Activated CD4-positive, alpha-beta T cell treated with anti-CD3 and anti-CD28 coated beads, Interleukin-2, amount 50 U/mL, for 4 hours (primary cell): ENCODE measurements around the gene OR4K2.
"Not testable (repeated sequence)": the region's sequence is repeated elsewhere in the genome, so short reads cannot be mapped to it uniquely, and the experiment has no call there.

Experiments used
- DNase-seq, 2 experiments: peaks; one replicate each; pipeline ENCODE4 v3.0.0-alpha.2; 2020

Gene OR4K2, protein sequence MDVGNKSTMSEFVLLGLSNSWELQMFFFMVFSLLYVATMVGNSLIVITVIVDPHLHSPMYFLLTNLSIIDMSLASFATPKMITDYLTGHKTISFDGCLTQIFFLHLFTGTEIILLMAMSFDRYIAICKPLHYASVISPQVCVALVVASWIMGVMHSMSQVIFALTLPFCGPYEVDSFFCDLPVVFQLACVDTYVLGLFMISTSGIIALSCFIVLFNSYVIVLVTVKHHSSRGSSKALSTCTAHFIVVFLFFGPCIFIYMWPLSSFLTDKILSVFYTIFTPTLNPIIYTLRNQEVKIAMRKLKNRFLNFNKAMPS

DNA sequence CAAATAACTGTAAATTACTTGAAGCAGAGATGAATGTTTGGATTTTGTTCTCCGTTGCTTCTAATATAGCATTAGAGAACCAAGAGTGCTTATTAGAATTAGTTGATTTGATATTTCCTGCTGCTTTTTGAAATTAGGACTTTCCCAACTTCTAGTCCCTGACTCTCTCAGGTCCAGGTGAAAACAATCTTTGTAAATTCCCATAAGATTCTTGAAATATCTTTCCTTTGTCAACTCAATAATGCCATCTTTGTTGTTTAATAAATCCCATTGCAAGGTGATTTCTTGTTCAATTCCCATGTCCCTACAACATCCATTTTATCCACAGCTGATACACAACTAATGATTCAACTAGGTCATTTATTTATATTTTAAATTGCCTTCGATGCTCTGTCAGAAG, at the start of gene OR4K2:
Gene OR4K2, plus strand, starts transcription at position 301 of the 400 bp plus-strand sequence. CDS start 1,126 bp downstream, outside the sequence.
- no peak for DNase-seq

DNA sequence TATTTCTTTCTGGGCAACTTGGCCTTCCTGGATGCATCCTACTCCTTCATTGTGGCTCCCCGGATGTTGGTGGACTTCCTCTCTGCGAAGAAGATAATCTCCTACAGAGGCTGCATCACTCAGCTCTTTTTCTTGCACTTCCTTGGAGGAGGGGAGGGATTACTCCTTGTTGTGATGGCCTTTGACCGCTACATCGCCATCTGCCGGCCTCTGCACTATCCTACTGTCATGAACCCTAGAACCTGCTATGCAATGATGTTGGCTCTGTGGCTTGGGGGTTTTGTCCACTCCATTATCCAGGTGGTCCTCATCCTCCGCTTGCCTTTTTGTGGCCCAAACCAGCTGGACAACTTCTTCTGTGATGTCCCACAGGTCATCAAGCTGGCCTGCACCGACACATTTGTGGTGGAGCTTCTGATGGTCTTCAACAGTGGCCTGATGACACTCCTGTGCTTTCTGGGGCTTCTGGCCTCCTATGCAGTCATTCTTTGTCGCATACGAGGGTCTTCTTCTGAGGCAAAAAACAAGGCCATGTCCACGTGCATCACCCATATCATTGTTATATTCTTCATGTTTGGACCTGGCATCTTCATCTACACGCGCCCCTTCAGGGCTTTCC, 47.2 kb upstream of the OR4K2 start:
- not testable (repeated sequence) for DNase-seq

DNA sequence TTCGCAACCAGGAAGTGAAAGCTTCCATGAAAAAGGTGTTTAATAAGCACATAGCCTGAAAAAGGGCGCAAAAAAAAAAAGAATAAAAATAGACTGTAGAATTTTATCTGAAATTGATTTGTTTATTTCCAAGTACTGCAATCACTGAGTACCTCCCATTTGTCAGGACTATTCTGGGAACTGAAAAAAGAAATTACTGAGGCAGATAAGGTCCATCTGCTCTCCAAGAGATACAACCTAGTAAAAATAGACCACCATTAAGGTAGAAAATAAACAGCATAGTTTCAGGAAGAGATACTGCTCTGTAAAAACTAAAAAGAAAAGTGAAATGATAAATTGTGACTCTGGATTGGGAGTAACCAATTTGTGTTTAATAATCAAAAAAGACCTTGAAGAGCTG, 46.6 kb upstream of the OR4K2 start:
- no peak for DNase-seq

DNA sequence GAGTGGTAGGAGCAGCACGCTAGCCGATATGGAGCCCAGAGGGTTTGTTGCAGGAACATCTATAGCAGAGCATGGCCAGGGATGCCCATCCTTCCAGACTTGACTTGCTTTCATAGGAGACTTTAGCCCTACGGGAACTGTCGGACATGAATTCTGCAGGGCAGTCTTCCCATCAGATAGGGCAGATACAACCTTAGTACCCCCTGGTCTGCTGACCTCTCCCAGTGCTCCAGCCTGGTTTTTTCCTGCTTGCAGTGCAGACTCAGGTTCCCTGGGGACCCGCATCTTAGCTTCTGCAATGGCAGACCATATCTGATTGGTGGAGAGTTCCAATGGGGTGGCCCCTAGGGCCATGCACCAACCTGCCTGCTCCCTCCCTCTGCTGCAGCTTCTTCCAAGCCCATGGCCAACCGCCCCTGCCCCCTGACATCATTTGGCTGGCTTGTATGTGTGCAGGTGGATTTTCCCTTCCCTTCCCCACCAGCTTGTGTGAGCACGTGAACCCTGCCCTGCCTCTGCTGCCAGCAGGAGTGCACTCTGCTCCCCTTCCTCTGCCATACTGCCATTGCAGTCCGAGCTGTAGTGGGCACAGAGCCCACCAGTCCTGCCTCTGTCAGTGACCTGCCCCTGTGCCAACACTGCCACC, 40.6 kb upstream of the OR4K2 start:
- not testable (repeated sequence) for DNase-seq

DNA sequence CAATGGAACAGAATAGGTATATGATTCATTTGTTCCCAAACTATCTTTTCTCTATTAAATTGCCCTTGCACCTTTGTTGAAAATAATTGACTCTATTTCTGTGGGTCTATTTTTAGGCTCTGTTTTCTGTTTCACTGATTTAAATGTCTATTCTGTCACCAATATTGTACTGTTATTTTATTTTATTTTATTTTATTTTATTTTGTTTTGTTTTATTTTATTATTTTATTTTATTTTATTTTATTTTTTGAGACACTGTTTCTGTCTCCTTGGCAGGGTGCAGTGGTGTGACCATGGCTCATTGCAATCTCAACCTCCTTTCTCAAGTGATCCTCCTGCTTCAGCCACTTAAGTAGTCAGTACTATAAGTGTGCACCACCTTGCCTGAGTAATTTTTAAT, 36.5 kb upstream of the OR4K2 start:
- DNase-seq = no peak

DNA sequence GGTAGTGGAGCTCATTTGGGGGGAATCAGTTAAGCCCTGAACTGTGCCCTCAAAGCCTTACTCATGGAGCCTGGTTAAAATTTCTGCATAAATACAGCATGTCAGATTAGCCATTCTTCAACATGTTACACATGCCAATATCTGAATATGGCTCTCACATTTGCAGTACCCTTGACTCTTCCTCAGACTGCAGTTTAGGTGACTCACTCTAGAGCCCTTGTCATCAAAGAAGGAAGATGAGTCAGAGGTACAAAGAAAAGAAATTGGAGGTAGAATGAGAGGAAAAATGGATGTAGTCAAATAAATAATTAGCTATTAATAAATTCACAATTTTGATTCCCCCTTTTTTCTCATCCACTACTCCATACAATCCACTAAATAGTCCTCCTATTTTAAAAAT, 23.6 kb upstream of the OR4K2 start:
- no peak for DNase-seq

DNA sequence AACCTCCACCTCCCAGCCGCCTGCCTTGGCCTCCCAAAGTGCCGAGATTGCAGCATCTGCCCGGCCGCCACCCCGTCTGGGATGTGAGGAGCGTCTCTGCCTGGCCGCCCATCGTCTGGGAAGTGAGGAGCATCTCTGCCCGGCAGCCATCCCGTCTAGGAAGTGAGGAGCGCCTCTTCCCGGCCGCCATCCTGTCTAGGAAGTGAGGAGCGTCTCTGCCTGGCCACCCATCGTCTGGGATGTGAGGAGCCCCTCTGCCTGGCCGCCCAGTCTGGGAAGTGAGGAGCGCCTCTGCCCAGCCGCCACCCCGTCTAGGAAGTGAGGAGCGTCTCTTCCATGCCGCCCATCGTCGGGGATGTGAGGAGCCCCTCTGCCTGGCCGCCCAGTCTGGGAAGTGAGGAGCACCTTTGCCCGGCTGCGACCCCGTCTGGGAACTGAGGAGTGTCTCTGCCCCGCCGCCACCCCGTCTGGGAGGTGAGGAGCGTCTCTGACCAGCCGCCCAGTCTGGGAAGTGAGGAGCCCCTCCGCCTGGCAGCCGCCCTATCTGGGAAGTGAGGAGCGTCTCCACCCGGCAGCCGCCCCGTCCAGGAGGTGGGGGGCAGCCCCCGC, 8.8 kb upstream of the OR4K2 start:
- not testable (repeated sequence) for DNase-seq

DNA sequence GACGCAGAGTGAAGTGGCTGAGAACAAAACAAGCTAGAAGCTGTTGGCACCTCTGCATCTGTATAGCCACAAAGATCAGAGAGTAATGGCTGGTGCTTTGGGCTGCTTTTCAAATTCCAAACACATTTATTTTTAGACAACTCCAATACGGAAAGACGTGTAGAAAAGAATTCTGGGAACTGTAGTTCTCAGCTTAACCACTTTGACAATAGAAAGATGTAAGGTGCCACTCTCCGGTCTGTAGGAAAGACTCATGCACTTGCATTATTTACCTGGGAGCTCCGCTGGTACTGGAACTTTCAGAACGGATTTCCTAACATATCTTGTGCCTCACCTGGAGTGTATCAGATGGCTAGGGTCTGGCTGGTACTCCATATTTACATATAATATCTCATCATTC, 1.8 kb upstream of the OR4K2 start:
- DNase-seq = no peak

DNA sequence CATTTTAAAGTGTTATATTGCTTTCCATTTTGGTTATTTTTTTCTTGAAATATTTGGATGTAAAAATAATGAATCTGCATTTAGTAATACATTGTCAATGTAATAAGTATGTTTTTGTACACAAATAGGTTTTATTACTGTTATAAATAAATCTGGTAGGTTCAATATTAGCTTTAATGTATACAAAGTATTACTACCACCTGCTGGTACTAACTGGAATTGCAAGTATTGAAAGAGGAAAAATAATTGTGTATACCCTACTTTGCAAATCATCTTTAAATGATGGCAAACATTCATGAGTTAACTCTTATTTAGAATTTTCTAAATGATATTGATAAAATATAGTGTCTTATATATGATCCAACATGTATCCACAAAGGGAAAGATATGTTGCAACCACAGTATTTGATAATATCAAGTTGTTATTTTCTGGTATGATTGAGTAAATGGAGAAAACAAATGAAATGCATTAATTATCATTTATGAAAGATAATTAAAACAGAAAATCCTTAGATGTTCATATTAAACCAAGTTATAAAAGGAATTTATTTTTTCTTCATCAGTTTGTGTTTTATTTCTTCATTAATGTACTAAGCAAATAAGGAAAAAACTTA, 3.2 kb downstream of the OR4K2 start:
- no peak for DNase-seq

DNA sequence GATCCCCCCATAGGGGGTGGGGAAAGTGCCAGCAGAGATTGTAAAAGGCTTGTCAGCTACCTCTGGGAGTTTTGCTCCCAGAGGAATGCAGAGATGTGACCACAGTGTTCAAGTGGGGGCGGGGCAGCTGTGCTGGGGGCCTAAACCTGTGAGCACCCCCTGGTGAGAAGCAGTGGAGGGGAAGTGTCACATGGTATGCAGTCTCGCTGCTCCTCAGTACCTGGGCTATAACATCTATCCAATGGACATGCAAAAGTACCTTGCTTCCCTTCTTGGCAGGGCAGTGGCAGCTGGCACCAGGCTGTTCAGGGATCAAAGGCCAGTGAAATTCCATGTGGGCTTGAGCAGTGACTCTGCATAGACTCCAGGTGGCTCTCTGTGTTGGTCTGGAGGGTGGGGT, 20.3 kb downstream of the OR4K2 start:
- DNase-seq = no peak

DNA sequence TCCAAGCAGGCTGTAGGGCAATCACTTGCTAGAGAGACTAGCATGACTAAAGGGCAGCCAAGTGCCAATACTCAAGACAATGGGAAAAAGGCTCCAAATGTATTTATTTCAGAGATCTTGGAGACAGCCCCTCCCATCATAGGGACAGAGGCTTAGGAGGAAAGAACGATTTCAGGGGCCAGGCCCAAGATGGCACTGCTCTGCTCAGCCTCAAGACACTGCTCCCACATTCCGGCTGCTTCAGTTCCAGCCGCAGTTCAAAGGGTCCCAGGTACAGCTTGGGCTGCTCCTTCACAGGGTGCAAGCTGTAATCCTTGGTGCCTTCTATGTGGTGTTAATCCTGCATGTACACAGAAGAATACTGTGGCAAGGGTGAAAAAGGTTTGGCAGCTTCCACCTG, 26.1 kb downstream of the OR4K2 start:
- DNase-seq = no peak

DNA sequence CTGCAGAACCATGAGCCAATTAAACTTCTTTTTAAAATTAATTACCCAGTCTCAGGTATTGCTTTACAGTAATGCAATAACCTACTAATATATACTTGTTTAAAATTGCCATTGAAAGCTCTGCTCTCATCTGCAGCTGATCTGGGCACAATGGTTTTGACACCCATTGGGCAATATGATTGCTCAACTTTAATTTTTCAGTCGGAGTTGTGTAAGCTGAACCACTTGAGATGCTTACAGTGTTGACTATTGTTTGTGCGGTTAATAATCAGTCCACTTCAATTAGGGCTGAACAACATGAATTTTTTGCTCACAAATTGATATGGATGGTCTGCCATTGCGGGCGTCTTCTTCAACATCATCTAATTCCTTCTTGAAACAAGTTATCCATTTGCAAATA, 27.5 kb downstream of the OR4K2 start:
- DNase-seq = no peak

DNA sequence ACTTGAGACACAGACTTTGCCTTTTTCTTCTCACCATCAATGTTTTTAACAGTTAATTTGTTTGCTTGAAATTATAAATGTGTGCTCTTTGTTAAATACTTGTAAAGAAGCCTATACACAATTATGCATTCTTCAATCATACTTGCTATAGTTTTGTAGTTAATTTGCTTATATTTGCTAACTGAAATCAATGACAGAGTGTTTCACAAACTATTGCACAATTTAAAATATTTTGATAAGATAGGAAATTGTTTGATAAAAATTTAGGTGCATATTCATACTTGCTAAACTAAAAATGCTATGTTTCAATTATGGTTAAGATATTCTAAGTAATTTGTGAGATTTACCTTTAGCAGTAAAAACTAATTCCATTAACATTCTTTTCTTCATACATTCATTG, 31.7 kb downstream of the OR4K2 start:
- no peak for DNase-seq

DNA sequence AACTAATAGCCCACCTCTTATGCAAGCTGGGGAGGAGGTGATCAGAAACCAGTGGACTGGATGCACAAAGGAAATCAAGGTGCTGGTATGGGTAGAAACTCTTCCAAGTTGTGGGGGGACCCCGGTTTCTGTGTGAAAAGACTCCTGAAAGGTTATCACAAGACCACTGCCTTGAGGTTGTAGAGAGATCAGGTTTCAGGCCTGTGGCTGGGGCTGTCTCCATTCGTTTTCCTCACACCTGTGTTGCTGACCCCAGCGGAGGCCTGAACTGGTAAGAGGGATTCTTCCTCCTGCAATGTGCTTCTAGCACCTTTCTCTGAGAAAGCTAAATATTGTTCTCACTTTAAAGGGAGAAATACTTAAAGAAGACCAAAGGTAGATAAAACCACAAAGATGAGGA, 36.2 kb downstream of the OR4K2 start:
- no peak for DNase-seq

DNA sequence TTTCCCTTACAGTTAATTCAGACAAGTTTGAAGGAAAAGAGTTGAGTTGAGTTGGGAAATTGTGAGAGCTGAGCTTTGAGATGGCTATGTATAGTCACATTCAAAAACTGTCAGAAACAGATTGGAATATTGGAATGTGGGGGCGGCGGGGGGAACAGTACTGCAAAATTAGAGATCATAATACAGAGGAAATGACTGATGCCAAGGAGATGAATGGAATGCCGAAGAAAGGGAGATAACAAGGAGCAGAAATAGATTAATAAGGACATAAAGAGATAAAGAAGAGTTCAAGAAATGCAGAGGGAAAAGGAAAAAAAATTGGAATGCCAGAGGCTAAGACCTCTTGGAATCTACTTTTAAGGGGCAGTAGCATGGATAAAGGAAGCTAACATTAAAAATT, 42.3 kb downstream of the OR4K2 start:
- no peak for DNase-seq

DNA sequence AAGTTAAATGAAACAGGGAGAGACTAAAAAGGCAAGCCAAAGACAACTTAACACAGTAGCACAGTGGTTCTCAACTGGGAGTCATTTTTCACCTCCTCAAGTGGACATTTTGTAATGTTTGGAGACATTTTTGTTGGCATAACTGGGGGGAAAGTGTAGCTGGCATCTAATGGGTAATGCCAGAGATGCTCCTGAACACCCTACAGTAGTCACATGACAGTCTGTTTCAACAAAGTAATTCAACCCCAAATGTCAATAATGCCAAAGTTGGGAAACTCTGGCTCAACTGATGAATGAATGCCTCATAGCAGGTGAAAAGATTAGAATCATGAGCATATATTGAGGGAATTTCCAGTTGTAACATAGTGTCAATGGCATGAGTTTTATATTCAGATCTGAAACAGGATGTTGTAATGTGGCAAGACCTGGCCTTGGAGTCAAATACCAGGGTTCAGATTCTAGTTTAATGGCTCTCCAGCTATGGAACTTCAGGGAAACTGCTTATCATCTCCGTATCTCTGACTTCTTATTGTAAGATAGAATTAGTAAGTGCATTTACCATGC, 43.1 kb downstream of the OR4K2 start:
- DNase-seq = no peak

DNA sequence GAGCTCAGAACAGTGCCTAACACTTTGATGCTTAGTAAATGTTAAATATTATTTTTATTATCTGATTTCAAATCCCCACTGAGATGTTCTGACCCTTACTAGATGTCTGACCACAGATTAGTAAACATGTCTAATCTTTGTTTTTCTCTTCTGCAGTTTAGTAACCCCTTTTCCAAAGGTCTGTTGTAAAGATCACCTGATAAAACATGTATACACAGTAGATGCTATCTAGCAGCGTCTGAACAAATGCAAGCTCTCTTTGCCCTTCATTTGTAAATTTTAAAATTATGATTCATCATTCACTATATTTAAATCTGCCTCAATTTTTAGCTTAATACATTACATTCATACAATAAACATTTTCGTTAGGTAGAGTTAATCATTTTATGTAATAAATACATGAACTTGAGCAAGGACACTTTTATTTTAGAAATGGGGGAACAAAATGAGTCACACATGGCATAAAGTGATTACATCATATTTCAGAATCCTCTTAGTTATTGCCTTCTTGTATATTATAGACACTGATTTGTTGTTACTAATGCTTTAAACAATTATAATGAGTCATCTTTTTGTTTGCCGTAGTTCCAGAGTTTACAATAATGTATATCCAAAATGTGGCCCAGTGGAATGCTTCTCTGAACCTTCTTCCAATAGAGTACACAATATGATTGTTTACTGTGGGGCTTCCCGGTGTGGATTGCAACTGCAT, 43.8 kb downstream of the OR4K2 start:
- DNase-seq = no peak

DNA sequence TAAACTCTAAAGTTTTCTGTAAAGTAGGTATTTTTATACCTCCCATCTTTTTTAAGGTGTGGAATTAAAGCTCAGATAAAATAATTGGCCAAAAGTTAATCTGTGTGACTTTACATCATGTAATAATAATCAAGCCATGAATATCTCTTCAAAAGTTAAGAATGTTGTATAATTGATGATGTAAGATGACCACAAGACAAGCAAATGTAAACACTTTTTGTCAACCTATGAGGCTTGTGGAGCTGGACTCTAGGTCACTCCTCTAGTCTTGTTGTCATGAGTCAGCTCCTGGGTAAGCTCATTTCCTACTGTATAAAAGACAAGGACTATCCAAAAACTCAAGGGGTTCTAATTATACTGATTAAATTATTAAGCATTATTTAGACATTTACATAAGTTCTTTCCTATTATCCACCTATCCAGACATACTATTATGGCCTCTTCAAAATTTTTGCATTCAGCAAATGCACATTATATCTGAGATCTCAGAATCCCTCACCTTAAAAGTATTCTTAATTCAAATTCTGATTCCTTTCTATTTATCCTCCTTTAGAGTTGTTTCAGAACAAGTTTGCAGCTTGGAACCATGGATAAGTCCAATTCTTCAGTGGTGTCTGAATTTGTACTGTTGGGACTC, 45.2 kb downstream of the OR4K2 start, which contains the start of gene OR4K5:
Gene OR4K5, plus strand, starts transcription at position 587 of the 637 bp plus-strand sequence. Its CDS starts 0 bp downstream, at position 587.
- DNase-seq = no peak

DNA sequence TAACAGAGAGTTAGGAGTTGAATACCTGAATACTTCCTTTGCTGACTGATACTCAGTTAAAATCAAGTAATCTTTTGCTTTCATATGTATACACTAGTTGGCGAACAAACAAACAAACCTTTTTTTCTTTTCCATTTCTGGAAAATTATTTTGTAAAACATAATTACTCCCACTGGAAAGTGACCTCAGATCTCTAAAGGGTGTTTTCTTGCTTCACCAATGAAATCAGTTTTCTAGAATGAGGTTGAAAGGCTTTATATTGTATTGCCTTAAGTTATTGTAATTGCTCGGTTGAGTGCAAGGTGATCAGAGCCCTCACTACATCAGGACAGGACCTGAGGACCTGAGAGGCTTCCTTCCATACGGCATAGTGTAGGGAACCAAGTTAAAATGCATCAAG, 55.7 kb downstream of the OR4K2 start, which contains the start of gene OR4K1:
Gene OR4K1, plus strand, starts transcription at position 301 of the 400 bp plus-strand sequence. CDS start 4,750 bp downstream, outside the sequence.
- no peak for DNase-seq
